NOMO-1 treated with dmso at 0.1 percent for 144 hours (cell line): Measurements from ENCODE around the gene IL36G.
A peak's percentile ranks its signal among the peaks of the same experiment; 100 is the strongest.

Experiments
- DNase-seq: peaks from one replicate; lab custom pipeline; 2025; ENCODE audit not compliant: unreplicated experiment; lab: John Stamatoyannopoulos, UW

IL36G gene

GRCh38 chr2:113015655-113016054, 37.8 kb downstream of the IL36G start:
- no peak for DNase-seq

GRCh38 chr2:113018509-113018908, 40.7 kb downstream of the IL36G start:
- DNase-seq, result no peak

- no peak for DNase-seq
Observed at GRCh38 chr2:113021312-113021711, 43.5 kb downstream of the IL36G start.

- DNase-seq, result no peak
Observed at GRCh38 chr2:113024764-113025163, 47.0 kb downstream of the IL36G start.

GRCh38 chr2:113025737-113026136, 47.9 kb downstream of the IL36G start:
- peak; percentile 4 for DNase-seq

- no peak for DNase-seq
Observed at GRCh38 chr2:113027691-113028090, 49.9 kb downstream of the IL36G start.

GRCh38 chr2:113028112-113028511, 50.3 kb downstream of the IL36G start:
- no peak for DNase-seq

GRCh38 chr2:113032737-113033136, 54.9 kb downstream of the IL36G start:
- no peak for DNase-seq

GRCh38 chr2:113034016-113034415, 56.2 kb downstream of the IL36G start:
- DNase-seq, result no peak
